ENCODE measurements around the gene PDE4A. TPM values are rescaled to one million over a fixed set of nuclear protein-coding genes. Genes with fewer than 3 reads are reported as not detected.

The PDE4A gene
- total and polyA plus RNA-seq, 2 of the 13 experiments (the other 11 are each of a cell fraction or from before 2014, with no cell fraction given): 1.1 to 4.1 TPM

DNA sequence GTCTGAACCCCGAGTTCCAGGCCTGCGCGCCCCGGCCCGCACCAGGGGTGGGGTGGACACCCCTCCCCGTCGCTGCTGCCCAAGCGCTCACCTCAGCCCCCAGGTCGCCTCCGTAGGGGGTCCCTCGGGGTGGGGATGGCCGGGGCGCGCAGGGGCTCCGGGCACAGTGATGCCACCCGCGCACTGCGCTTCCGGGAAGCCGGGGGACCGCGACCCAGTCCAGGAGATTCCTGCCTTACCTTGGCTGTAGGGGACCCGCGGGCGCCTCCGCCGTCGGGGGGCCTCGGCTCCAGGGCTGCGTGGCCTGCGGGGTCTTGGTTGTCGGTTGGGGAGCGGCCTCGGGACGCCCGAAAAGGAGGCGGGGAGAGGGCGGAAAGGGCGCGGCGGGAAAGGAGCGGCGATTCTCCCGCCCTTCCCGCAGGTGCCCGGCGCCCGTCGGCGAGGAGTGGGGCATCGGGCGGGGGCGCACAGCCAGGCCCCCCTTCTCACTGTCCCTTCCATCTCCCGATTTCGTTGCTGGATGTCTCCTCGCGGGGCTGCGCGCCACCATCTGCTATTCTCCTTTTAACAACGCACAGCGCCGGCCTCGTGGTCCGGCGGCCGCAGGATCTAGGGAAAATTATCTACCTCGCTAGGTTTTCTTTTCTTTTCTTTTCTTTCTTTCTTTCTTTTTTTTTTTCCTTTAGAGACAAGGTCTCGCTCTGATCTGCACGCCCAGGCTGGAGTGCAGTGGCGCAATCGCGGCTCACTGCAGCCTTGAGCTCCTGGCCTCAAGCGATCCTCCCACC lies 82.9 kb downstream of the PDE4A start, which contains the start of gene KEAP1 (continued):
- TF ChIP-seq TFDP2 (CRISPR knock-in tag; IDR thresholded peaks at IDR 0.05) (peak; percentile 87), ZBTB49 (CRISPR knock-in tag; IDR thresholded peaks at IDR 0.05; ENCODE audit: borderline replicate concordance) (no peak), DR1 (CRISPR knock-in tag; IDR thresholded peaks at IDR 0.05) (peak; percentile 56), ZNF629 (CRISPR knock-in tag; conservative IDR thresholded peaks at IDR 0.05) (no peak; the same call in 1 of the 2 replicates), ZNF138 (CRISPR knock-in tag; IDR thresholded peaks at IDR 0.05; ENCODE audit: low read depth) (no peak), SMC3 (IDR thresholded peaks at IDR 0.05; ENCODE audit: low read length) (no peak), CC2D1A (CRISPR knock-in tag; IDR thresholded peaks at IDR 0.05) (no peak), AFF4 (CRISPR knock-in tag; IDR thresholded peaks at IDR 0.05) (no peak), MAFK (conservative IDR thresholded peaks at IDR 0.05 in 1 of 2, IDR thresholded peaks at IDR 0.05 in 1 of 2; ENCODE audit: low read length in 2 of 2) (no peak), ZNF24 (IDR thresholded peaks at IDR 0.05) (no peak), FOXJ3 (CRISPR knock-in tag; IDR thresholded peaks at IDR 0.05; ENCODE audit: borderline replicate concordance) (peak; percentile 48; the same call in 1 of the 2 replicates), YEATS4 (CRISPR knock-in tag; IDR thresholded peaks at IDR 0.05; ENCODE audit: borderline replicate concordance) (peak; percentile 25), ZNF788 (CRISPR knock-in tag; IDR thresholded peaks at IDR 0.05; ENCODE audit: borderline replicate concordance) (no peak), CREBL2 (CRISPR knock-in tag; IDR thresholded peaks at IDR 0.05; ENCODE audit: borderline replicate concordance) (no peak; the same call in 1 of the 2 replicates), MIXL1 (CRISPR knock-in tag; IDR thresholded peaks at IDR 0.05) (no peak), ZNF143 (CRISPR knock-in tag; IDR thresholded peaks at IDR 0.05) (0 out of 2 replicates have a peak, but pooled peaks have one; percentile 24), EEA1 (CRISPR knock-in tag; IDR thresholded peaks at IDR 0.05; ENCODE audit: borderline replicate concordance) (no peak), KLF9 (CRISPR knock-in tag; IDR thresholded peaks at IDR 0.05; ENCODE audit: low read depth) (no peak), ZNF546 (CRISPR knock-in tag; conservative IDR thresholded peaks at IDR 0.05) (no peak), SMAD9 (CRISPR knock-in tag; IDR thresholded peaks at IDR 0.05) (peak; percentile 35; the same call in 1 of the 2 replicates), PHF21A (CRISPR knock-in tag; IDR thresholded peaks at IDR 0.05) (no peak; the same call in 1 of the 2 replicates), KMT2B (CRISPR knock-in tag; IDR thresholded peaks at IDR 0.05) (no peak), SMARCE1 (IDR thresholded peaks at IDR 0.05; ENCODE audit: borderline replicate concordance) (no peak), ZNF335 (CRISPR knock-in tag; IDR thresholded peaks at IDR 0.05) (no peak)
